SK-N-SH (cell line): ENCODE results near the gene WDR64.

ENCODE experiments used
- RAD21 ChIP-seq: IDR thresholded peaks from 2 replicates; pipeline ENCODE4 v1.6.1; 2012; ENCODE audit warnings: mild to moderate bottlenecking, low read length
- TCF12 ChIP-seq: IDR thresholded peaks from 2 replicates; pipeline ENCODE4 v1.4.0; 2012
- TF ChIP-seq, protein P1 (sequence below): IDR thresholded peaks from 2 replicates; pipeline ENCODE4 v1.4.0; 2012; ENCODE audit warnings: low read depth
- TF ChIP-seq, protein P2 (sequence below): fragments of 200-600 bp; sonication (generic); IDR thresholded peaks from 2 replicates; pipeline ENCODE4 v1.6.1; 2017; ENCODE audit warnings: antibody characterized with exemption, mild to moderate bottlenecking, moderate library complexity
- TF ChIP-seq, protein P3 (sequence below): IDR thresholded peaks from 2 replicates; pipeline ENCODE4 v1.4.0; 2012; ENCODE audit warnings: low read depth, borderline replicate concordance

DNA sequence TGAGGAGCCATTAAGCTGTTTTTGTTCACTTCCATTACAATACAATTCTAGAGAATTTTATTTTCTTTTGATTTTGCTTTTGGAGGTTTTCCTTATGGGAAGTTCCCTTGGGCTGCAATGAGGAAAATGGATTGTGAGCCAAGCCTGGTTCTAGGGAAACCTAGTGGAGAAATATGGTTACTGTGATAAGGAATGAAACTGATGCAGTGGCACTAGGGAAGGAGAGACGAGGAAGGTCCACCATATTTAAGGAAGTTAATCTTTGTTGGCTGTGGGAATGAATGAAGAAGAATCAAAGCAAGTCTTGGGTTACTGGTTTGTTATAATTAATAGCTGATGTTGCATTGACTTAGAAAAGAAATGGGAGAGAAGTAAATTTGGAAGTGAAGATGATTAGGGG is 40.3 kb upstream of the WDR64 start:
- TF ChIP-seq, protein P1, sequence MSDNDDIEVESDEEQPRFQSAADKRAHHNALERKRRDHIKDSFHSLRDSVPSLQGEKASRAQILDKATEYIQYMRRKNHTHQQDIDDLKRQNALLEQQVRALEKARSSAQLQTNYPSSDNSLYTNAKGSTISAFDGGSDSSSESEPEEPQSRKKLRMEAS, result no peak
- TF ChIP-seq, protein P2, sequence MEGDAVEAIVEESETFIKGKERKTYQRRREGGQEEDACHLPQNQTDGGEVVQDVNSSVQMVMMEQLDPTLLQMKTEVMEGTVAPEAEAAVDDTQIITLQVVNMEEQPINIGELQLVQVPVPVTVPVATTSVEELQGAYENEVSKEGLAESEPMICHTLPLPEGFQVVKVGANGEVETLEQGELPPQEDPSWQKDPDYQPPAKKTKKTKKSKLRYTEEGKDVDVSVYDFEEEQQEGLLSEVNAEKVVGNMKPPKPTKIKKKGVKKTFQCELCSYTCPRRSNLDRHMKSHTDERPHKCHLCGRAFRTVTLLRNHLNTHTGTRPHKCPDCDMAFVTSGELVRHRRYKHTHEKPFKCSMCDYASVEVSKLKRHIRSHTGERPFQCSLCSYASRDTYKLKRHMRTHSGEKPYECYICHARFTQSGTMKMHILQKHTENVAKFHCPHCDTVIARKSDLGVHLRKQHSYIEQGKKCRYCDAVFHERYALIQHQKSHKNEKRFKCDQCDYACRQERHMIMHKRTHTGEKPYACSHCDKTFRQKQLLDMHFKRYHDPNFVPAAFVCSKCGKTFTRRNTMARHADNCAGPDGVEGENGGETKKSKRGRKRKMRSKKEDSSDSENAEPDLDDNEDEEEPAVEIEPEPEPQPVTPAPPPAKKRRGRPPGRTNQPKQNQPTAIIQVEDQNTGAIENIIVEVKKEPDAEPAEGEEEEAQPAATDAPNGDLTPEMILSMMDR, result no peak; the same call in 1 of the 2 replicates
- TF ChIP-seq RAD21 (no peak), TCF12 (no peak)
- TF ChIP-seq, protein P3, sequence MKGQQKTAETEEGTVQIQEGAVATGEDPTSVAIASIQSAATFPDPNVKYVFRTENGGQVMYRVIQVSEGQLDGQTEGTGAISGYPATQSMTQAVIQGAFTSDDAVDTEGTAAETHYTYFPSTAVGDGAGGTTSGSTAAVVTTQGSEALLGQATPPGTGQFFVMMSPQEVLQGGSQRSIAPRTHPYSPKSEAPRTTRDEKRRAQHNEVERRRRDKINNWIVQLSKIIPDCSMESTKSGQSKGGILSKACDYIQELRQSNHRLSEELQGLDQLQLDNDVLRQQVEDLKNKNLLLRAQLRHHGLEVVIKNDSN, result no peak
